IMR-90 (cell line): Measurements from ENCODE around the gene ZNF248. TPM values are rescaled to one million over a fixed set of nuclear protein-coding genes. Genes with fewer than 3 reads are reported as not detected.

Experiments
- ATAC-seq: fragments of 200-7000 bp; cut with Tn5 transposase; 2 replicates; pipeline ENCODE4 v1.9.1; 2020; ENCODE audit warnings: low read depth, mild to moderate bottlenecking, moderate library complexity
- BruUV-seq: library from RNA; stranded (reverse); fragments of 400-500 nt; replicated peaks from 2 replicates; lab custom pipeline; 2021; lab: Mats Ljungman, UMichigan
- CTCF ChIA-PET: fragments of 300-600 bp; formaldehyde crosslinking; extraction: SDS; loops from one replicate; lab custom pipeline; 2021; ENCODE audit warnings: antibody characterized with exemption; lab: Yijun Ruan, JAX
- POLR2A ChIA-PET: fragments of 300-600 bp; sonication (Branson Sonifier 250); formaldehyde crosslinking; loops from one replicate; lab custom pipeline; 2022; ENCODE audit warnings: antibody characterized with exemption; ENCODE audit not compliant: unreplicated experiment; lab: Charles Lee
- DNase-seq: peaks from one replicate; pipeline ENCODE4 v3.0.0; 2013
- H2AFZ ChIP-seq: replicated peaks from 2 replicates; pipeline ENCODE3; 2013; ENCODE audit warnings: low read length, mild to moderate bottlenecking; ENCODE audit not compliant: poor library complexity
- H2AK5ac ChIP-seq: 2 replicates; pipeline ENCODE4 v1.6.1; 2013; ENCODE audit warnings: low read depth, low read length, inconsistent platforms
- H2AK9ac ChIP-seq: replicated peaks from 2 replicates; pipeline ENCODE3; 2013; ENCODE audit warnings: mild to moderate bottlenecking, low read depth, low read length, moderate library complexity; ENCODE audit not compliant: poor library complexity
- H2BK120ac ChIP-seq: 2 replicates; pipeline ENCODE4 v1.6.1; 2013; ENCODE audit warnings: low read depth, low read length, inconsistent platforms
- H2BK15ac ChIP-seq: 3 replicates; pipeline ENCODE4 v1.6.1; 2013; ENCODE audit warnings: low read depth, low read length, inconsistent platforms
- H2BK20ac ChIP-seq: 2 replicates; pipeline ENCODE4 v1.6.1; 2013; ENCODE audit warnings: low read depth, mild to moderate bottlenecking, inconsistent platforms, low read length, moderate library complexity
- H2BK5ac ChIP-seq: 2 replicates; pipeline ENCODE4 v1.6.1; 2013; ENCODE audit warnings: mild to moderate bottlenecking, low read depth, low read length, inconsistent platforms; ENCODE audit not compliant: poor library complexity, severe bottlenecking
- H3K14ac ChIP-seq: replicated peaks from 2 replicates; pipeline ENCODE4 v1.6.1; 2013; ENCODE audit warnings: low read depth, low read length, inconsistent platforms
- H3K18ac ChIP-seq: 2 replicates; pipeline ENCODE4 v1.6.1; 2013; ENCODE audit warnings: low read depth, low read length, control low read depth
- H3K23ac ChIP-seq: 2 replicates; pipeline ENCODE4 v1.6.1; 2013; ENCODE audit warnings: low read depth, low read length, inconsistent platforms
- H3K27ac ChIP-seq: 2 replicates; pipeline ENCODE4 v1.5.1; 2013; ENCODE audit warnings: mild to moderate bottlenecking, control low read depth, low read length; ENCODE audit not compliant: insufficient read depth
- H3K27me3 ChIP-seq: 2 replicates; pipeline ENCODE4 v1.6.1; 2013; ENCODE audit warnings: low read length; ENCODE audit not compliant: control insufficient read depth, insufficient read depth
- H3K36me3 ChIP-seq: 2 replicates; pipeline ENCODE4 v1.6.1; 2013; ENCODE audit warnings: low read length, mixed read lengths; ENCODE audit not compliant: control insufficient read depth, insufficient read depth
- H3K4ac ChIP-seq: 2 replicates; pipeline ENCODE4 v1.6.1; 2013; ENCODE audit warnings: low read depth, low read length, inconsistent platforms
- H3K4me1 ChIP-seq: 2 replicates; pipeline ENCODE4 v1.6.1; 2013; ENCODE audit warnings: low read length, mixed read lengths; ENCODE audit not compliant: control insufficient read depth, insufficient read depth
- H3K4me2 ChIP-seq: 2 replicates; pipeline ENCODE4 v1.6.1; 2013; ENCODE audit warnings: low read depth, mild to moderate bottlenecking, control low read depth, low read length, moderate library complexity
- H3K4me3 ChIP-seq: 2 replicates; pipeline ENCODE4 v1.5.1; 2013; ENCODE audit warnings: low read depth, mild to moderate bottlenecking, control low read depth, low read length, moderate library complexity; ENCODE audit not compliant: insufficient read depth
- H3K56ac ChIP-seq: 2 replicates; pipeline ENCODE4 v1.6.1; 2013; ENCODE audit warnings: low read length, inconsistent platforms; ENCODE audit not compliant: insufficient read depth; ENCODE audit errors: extremely low read depth
- H3K79me1 ChIP-seq, 2 experiments: 2 replicates each; pipeline ENCODE4 v1.6.1; 2013; ENCODE audit warnings: low read length in 2 of 2, inconsistent platforms in 1 of 2, low read depth in 1 of 2
- H3K9ac ChIP-seq: 2 replicates; pipeline ENCODE4 v1.6.1; 2013; ENCODE audit warnings: low read depth, low read length, control low read depth
- H3K9me1 ChIP-seq: 2 replicates; pipeline ENCODE4 v1.6.1; 2013; ENCODE audit warnings: low read length, inconsistent platforms; ENCODE audit not compliant: insufficient read depth
- H3K9me3 ChIP-seq: 2 replicates; pipeline ENCODE4 v1.6.1; 2013; ENCODE audit warnings: low read length; ENCODE audit not compliant: control insufficient read depth, insufficient read depth
- H4K20me1 ChIP-seq: 2 replicates; pipeline ENCODE4 v1.6.1; 2013; ENCODE audit warnings: low read length, inconsistent platforms; ENCODE audit not compliant: insufficient read depth
- H4K5ac ChIP-seq: 2 replicates; pipeline ENCODE4 v1.6.1; 2013; ENCODE audit warnings: mild to moderate bottlenecking, low read depth, low read length, control low read depth
- H4K8ac ChIP-seq, 2 experiments: 2 replicates each; pipeline ENCODE4 v1.6.1; 2013; ENCODE audit warnings: low read depth in 2 of 2, low read length in 2 of 2, control low read depth in 1 of 2, inconsistent platforms in 1 of 2
- H4K91ac ChIP-seq: 2 replicates; pipeline ENCODE4 v1.6.1; 2013; ENCODE audit warnings: low read depth, low read length, inconsistent platforms; ENCODE audit not compliant: insufficient read depth
- CEBPB ChIP-seq: IDR thresholded peaks from 2 replicates; pipeline ENCODE4 v1.6.1; 2012; ENCODE audit warnings: low read depth, low read length, improper control_type of control experiment
- CTCF ChIP-seq: conservative IDR thresholded peaks from 2 replicates; pipeline ENCODE4 v1.5.1; 2012; ENCODE audit warnings: mild to moderate bottlenecking, low read depth, low read length, improper control_type of control experiment
- FOS ChIP-seq: fragments of 150-350 bp; IDR thresholded peaks from 2 replicates; pipeline ENCODE4 v1.6.1; 2016; ENCODE audit warnings: low read depth, low read length
- MAFK ChIP-seq: IDR thresholded peaks from 2 replicates; pipeline ENCODE4 v1.6.1; 2012; ENCODE audit warnings: low read depth, low read length, improper control_type of control experiment
- NFE2L2 ChIP-seq: fragments of 150-350 bp; IDR thresholded peaks from 2 replicates; pipeline ENCODE4 v1.6.1; 2016; ENCODE audit warnings: low read depth, mild to moderate bottlenecking, low read length
- POLR2A ChIP-seq: IDR thresholded peaks from 2 replicates; pipeline ENCODE4 v1.6.1; 2012; ENCODE audit warnings: mild to moderate bottlenecking, low read depth, low read length
- RCOR1 ChIP-seq: IDR thresholded peaks from 2 replicates; pipeline ENCODE4 v1.6.1; 2012; ENCODE audit warnings: mild to moderate bottlenecking, low read length, improper control_type of control experiment; ENCODE audit not compliant: insufficient replicate concordance
- WGBS, 2 experiments: methylation state at CpG; one replicate each; pipeline versions ENCODE4 v1.1.5 to v1.1.7; 2013; ENCODE audit warnings: missing lambda C conversion rate in 2 of 2; ENCODE audit not compliant: insufficient read length in 1 of 2; ENCODE audit errors: extremely low coverage in 2 of 2; 5-methylcytosine and 5-hydroxymethylcytosine counted together
- dilution Hi-C: fragments of 300-500 bp; cut with HindIII; formaldehyde crosslinking; loops from one replicate; pipeline ENCODE4 v1.14.3; 2018; ENCODE audit warnings: low sequenced_read_pairs; ENCODE audit not compliant: unreplicated experiment
- in situ Hi-C: fragments of 300-500 bp; cut with MboI; formaldehyde crosslinking; loops from 3 replicates; pipeline ENCODE4 v1.14.3; 2019; ENCODE audit warnings: low sequenced_read_pairs, inconsistent platforms, mixed read lengths
- intact Hi-C: fragments of 100-400 bp; cut with micrococcal nuclease; formaldehyde crosslinking; loops from 2 replicates; pipeline ENCODE4 v1.10.0; 2022
- polyA plus RNA-seq, 3 experiments: library from polyadenylated mRNA; depleted of rRNA; stranded (reverse); fragments of >200 nt; gene quantifications; 2 replicates each; pipeline ENCODE4 v1.2.3, GENCODE V29; 2012; ENCODE audit warnings: low replicate concordance in 1 of 3
- total RNA-seq: library from RNA; depleted of rRNA; stranded (reverse); fragments of >200 nt; gene quantifications from 2 replicates; pipeline ENCODE4 v1.2.3, GENCODE V29; 2012

Gene ZNF248
- total and polyA plus RNA-seq, 2 of the 4 experiments (the other 2 are of a cell fraction) = 5.1 to 5.7 TPM

GRCh38 chr10:37819797-37820196, 37.6 kb downstream of the ZNF248 start:
- in situ Hi-C loops = no loop called here
- Histone ChIP-seq H3K9me3 (peaks cover 23% of the 10 kb centered on the region), H3K23ac (no peak overlapping the region), H2BK15ac (no peak overlapping the region), H4K20me1 (no peaks in the 10 kb centered on the region), H3K4me3 (no peak overlapping the region), H3K9ac (no peak overlapping the region), H3K79me1 (no peaks in the 10 kb centered on the region), H3K36me3 (no peaks in the 10 kb centered on the region), H3K4me1 (no peaks in the 10 kb centered on the region), H3K9me1 (no peaks in the 10 kb centered on the region), H2AK5ac (no peak overlapping the region), H3K56ac (no peak overlapping the region), H3K27ac (no peak overlapping the region), H3K4me2 (no peak overlapping the region), H2BK5ac (no peak overlapping the region), H3K27me3 (no peaks in the 10 kb centered on the region), H3K14ac (no peak overlapping the region), H4K91ac (no peak overlapping the region), H4K5ac (no peak overlapping the region), H3K18ac (no peak overlapping the region), H4K8ac (no peak overlapping the region), H2AK9ac (no peak overlapping the region), H2BK120ac (no peak overlapping the region), H3K4ac (no peak overlapping the region), H2AFZ (no peak overlapping the region), H2BK20ac (no peak overlapping the region)
- TF ChIP-seq MAFK (no peak), NFE2L2 (no peak), RCOR1 (no peak), POLR2A (no peak), FOS (no peak), CEBPB (no peak), CTCF (no peak)
- DNase-seq (no peak), ATAC-seq (no peak)
- 92% methylated on average over 4 of the region's 6 CpGs; no CpG with 5 or more reads in 1 of the 2 experiments for WGBS, 2 experiments
- dilution Hi-C loops = no loop called here
- ChIA-PET POLR2A (no interaction called here), CTCF (no interaction called here)
- BruUV-seq = no TSS peak
- intact Hi-C loops = no loop called here
